MM.1S (cell line): ENCODE results near the gene SMAD3.

Experiments used
- DNase-seq: peaks from one replicate; pipeline ENCODE4 v3.0.0-alpha.2; 2015
- H2AFZ ChIP-seq: fragments of 300-600 bp; sonication (generic); 2 replicates; pipeline ENCODE4 v1.6.0; 2016; ENCODE audit warnings: antibody characterized with exemption, low read length
- H3F3A ChIP-seq: fragments of 300-600 bp; sonication (generic); 2 replicates; pipeline ENCODE4 v1.6.1; 2016; ENCODE audit warnings: mild to moderate bottlenecking, antibody characterized with exemption, low read length, moderate library complexity, mixed read lengths; ENCODE audit not compliant: insufficient read depth
- H3K27ac ChIP-seq: fragments of 300-600 bp; sonication (generic); 2 replicates; pipeline ENCODE4 v1.5.1; 2016; ENCODE audit warnings: mild to moderate bottlenecking, low read length
- H3K27me3 ChIP-seq: fragments of 300-600 bp; sonication (generic); replicated peaks from 2 replicates; pipeline ENCODE4 v1.6.0; 2016; ENCODE audit warnings: low read length; ENCODE audit not compliant: insufficient read depth
- H3K36me3 ChIP-seq: fragments of 300-600 bp; sonication (generic); replicated peaks from 2 replicates; pipeline ENCODE4 v1.6.1; 2016; ENCODE audit warnings: mild to moderate bottlenecking, low read length, mixed read lengths; ENCODE audit not compliant: insufficient read depth
- H3K4me1 ChIP-seq: fragments of 300-600 bp; sonication (generic); 2 replicates; pipeline ENCODE4 v1.6.1; 2016; ENCODE audit warnings: low read length, mixed read lengths
- H3K4me2 ChIP-seq: fragments of 300-600 bp; sonication (generic); 2 replicates; pipeline ENCODE4 v1.6.0; 2016; ENCODE audit warnings: low read depth, low read length
- H3K4me3 ChIP-seq: fragments of 300-600 bp; sonication (generic); 2 replicates; pipeline ENCODE4 v1.5.1; 2016; ENCODE audit warnings: low read length, mixed read lengths
- H3K79me2 ChIP-seq: fragments of 300-600 bp; sonication (generic); 2 replicates; pipeline ENCODE4 v1.6.1; 2016; ENCODE audit warnings: mixed run types, low read length, mixed read lengths
- H3K9ac ChIP-seq: fragments of 300-600 bp; sonication (generic); 2 replicates; pipeline ENCODE4 v1.6.1; 2016; ENCODE audit warnings: low read length, mixed read lengths
- H3K9me2 ChIP-seq: fragments of 300-600 bp; sonication (generic); replicated peaks from 2 replicates; pipeline ENCODE4 v1.6.1; 2016; ENCODE audit warnings: mild to moderate bottlenecking, low read length, mixed read lengths; ENCODE audit not compliant: insufficient read depth
- H3K9me3 ChIP-seq: fragments of 300-600 bp; sonication (generic); replicated peaks from 2 replicates; pipeline ENCODE4 v1.6.1; 2016; ENCODE audit warnings: mild to moderate bottlenecking, low read length, mixed read lengths; ENCODE audit not compliant: insufficient read depth
- H4K20me1 ChIP-seq: fragments of 300-600 bp; sonication (generic); 2 replicates; pipeline ENCODE4 v1.6.1; 2016; ENCODE audit warnings: mild to moderate bottlenecking, low read length, moderate library complexity, mixed read lengths; ENCODE audit not compliant: insufficient read depth
- CTCF ChIP-seq: fragments of 300-600 bp; sonication (generic); IDR thresholded peaks from 2 replicates; pipeline ENCODE4 v1.5.1; 2016; ENCODE audit warnings: antibody characterized with exemption, low read length, mixed read lengths
- EZH2 ChIP-seq: fragments of 300-600 bp; sonication (generic); optimal IDR thresholded peaks from 2 replicates; pipeline ENCODE3; 2017; ENCODE audit warnings: low read depth, mild to moderate bottlenecking, antibody characterized with exemption, low read length, mixed read lengths
- EZH2phosphoT487 ChIP-seq: fragments of 300-600 bp; sonication (generic); IDR thresholded peaks from 2 replicates; pipeline ENCODE4 v1.6.1; 2018; ENCODE audit warnings: antibody characterized with exemption, low read length

SMAD3 gene

DNA sequence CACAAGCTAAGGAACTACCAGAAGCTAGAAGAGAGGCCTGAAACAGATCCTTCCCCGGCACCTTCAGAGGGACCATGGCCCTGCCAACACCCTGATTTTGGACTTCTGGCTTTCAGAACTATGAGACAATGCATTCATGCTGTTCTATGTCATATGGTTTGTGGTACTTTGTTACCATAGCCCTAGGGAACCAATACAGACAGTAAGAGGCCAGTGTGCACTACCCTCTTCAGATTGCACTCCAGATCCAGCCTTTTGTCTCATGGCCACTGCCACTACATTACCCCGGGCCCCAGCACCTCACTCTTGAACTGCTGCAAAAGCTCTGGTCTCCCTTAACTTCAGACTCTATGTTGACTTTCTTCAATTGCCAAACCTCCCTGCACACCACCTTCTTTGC lies 165.1 kb downstream of the SMAD3 start:
- Histone ChIP-seq H2AFZ (no peak overlapping the region), H3K9me3 (no peaks in the 10 kb centered on the region), H3K4me2 (no peak overlapping the region), H4K20me1 (no peaks in the 10 kb centered on the region), H3K9me2 (no peaks in the 10 kb centered on the region), H3K79me2 (peaks cover 5% of the 10 kb centered on the region; the same call in 1 of the 2 replicates), H3K36me3 (peaks cover 5% of the 10 kb centered on the region; the same call in 1 of the 2 replicates), H3F3A (no peaks in the 10 kb centered on the region), H3K27ac (no peak overlapping the region), H3K27me3 (no peaks in the 10 kb centered on the region), H3K4me3 (no peak overlapping the region), H3K9ac (no peak overlapping the region), H3K4me1 (no peaks in the 10 kb centered on the region)
- no peak for TF ChIP-seq CTCF
- TF ChIP-seq EZH2: no peak
- no peak for TF ChIP-seq EZH2phosphoT487
- DNase-seq: no peak

- Histone ChIP-seq H3F3A (no peaks in the 10 kb centered on the region), H3K27me3 (no peaks in the 10 kb centered on the region), H4K20me1 (0 out of 2 replicates have a peak, but pooled peaks cover 2% of the 10 kb centered on the region), H3K9me3 (no peaks in the 10 kb centered on the region), H3K4me2 (no peak overlapping the region), H3K79me2 (peaks cover 21% of the 10 kb centered on the region), H3K9me2 (no peaks in the 10 kb centered on the region), H3K36me3 (peaks cover 8% of the 10 kb centered on the region; the same call in 1 of the 2 replicates), H3K27ac (no peak overlapping the region), H3K4me1 (no peaks in the 10 kb centered on the region), H3K4me3 (no peak overlapping the region), H2AFZ (no peak overlapping the region), H3K9ac (no peak overlapping the region)
- TF ChIP-seq EZH2phosphoT487: no peak
- TF ChIP-seq EZH2: no peak
- no peak for TF ChIP-seq CTCF
- DNase-seq: no peak
Observed at GRCh38 chr15:67232591-67232990, 167.2 kb downstream of the SMAD3 start.

- no peak overlapping the region for H3K4me3 ChIP-seq
- no peaks in the 10 kb centered on the region for H3K9me3 ChIP-seq
- H3K27ac ChIP-seq: peak overlapping the region; percentile 77; the same call in 1 of the 2 replicates
- H3K27me3 ChIP-seq: no peaks in the 10 kb centered on the region
- H4K20me1 ChIP-seq: 0 out of 2 replicates have a peak, but pooled peaks cover 3% of the 10 kb centered on the region
- DNase-seq: peak; percentile 61
- peaks cover 3% of the 10 kb centered on the region; the same call in 1 of the 2 replicates for H3K36me3 ChIP-seq
- peaks cover 46% of the 10 kb centered on the region for H3K4me1 ChIP-seq
- H3K9ac ChIP-seq: peak overlapping the region; percentile 3; the same call in 1 of the 2 replicates
- H3K9me2 ChIP-seq: no peaks in the 10 kb centered on the region
- peak overlapping the region; percentile 89 for H3K4me2 ChIP-seq
- peaks cover 27% of the 10 kb centered on the region for H3F3A ChIP-seq
- H2AFZ ChIP-seq: no peak overlapping the region
- TF ChIP-seq EZH2 (no peak), CTCF (peak; percentile 71), EZH2phosphoT487 (no peak)
- peaks cover 74% of the 10 kb centered on the region for H3K79me2 ChIP-seq
Observed at GRCh38 chr15:67240235-67241131, 175.1 kb downstream of the SMAD3 start.
